NCI-H774 (cell line): ENCODE measurements around the gene ZNF681.
A peak's percentile ranks its signal among the peaks of the same experiment; 100 is the strongest.
"Not testable (repeated sequence)": the region's sequence is repeated elsewhere in the genome, so short reads cannot be mapped to it uniquely, and the experiment has no call there.

Experiments
- DNase-seq: peaks from one replicate; lab custom pipeline; 2025; lab: John Stamatoyannopoulos, UW

ZNF681 gene

GRCh38 chr19:23758187-23759074, at the start of gene ZNF681:
Gene ZNF681 (minus strand): TSS chr19:23758891. CDS start chr19:23758749, 142 bp downstream.
- DNase-seq, result peak; percentile 92

- no peak for DNase-seq
Observed at GRCh38 chr19:23804676-23805075, 46.0 kb upstream of the ZNF681 start.

GRCh38 chr19:23802290-23802689, 43.6 kb upstream of the ZNF681 start:
- no peak for DNase-seq

- no peak for DNase-seq
Observed at GRCh38 chr19:23801803-23802202, 43.1 kb upstream of the ZNF681 start.

GRCh38 chr19:23800868-23801267, 42.2 kb upstream of the ZNF681 start:
- DNase-seq, result no peak

- DNase-seq, result no peak
Observed at GRCh38 chr19:23800271-23800670, 41.6 kb upstream of the ZNF681 start.

GRCh38 chr19:23799321-23799720, 40.6 kb upstream of the ZNF681 start:
- no peak for DNase-seq

- no peak for DNase-seq
Observed at GRCh38 chr19:23795462-23795861, 36.8 kb upstream of the ZNF681 start.

GRCh38 chr19:23792784-23793183, 34.1 kb upstream of the ZNF681 start:
- DNase-seq, result no peak

- no peak for DNase-seq
Observed at GRCh38 chr19:23790641-23791488, 32.2 kb upstream of the ZNF681 start.

- no peak for DNase-seq
Observed at GRCh38 chr19:23789246-23789645, 30.6 kb upstream of the ZNF681 start.

GRCh38 chr19:23788411-23788810, 29.7 kb upstream of the ZNF681 start:
- no peak for DNase-seq

- DNase-seq, result no peak
Observed at GRCh38 chr19:23787106-23787505, 28.4 kb upstream of the ZNF681 start.

GRCh38 chr19:23785982-23786381, 27.3 kb upstream of the ZNF681 start:
- DNase-seq, result no peak

GRCh38 chr19:23784274-23784673, 25.6 kb upstream of the ZNF681 start:
- DNase-seq, result no peak

- no peak for DNase-seq
Observed at GRCh38 chr19:23783636-23784035, 24.9 kb upstream of the ZNF681 start.

- DNase-seq, result no peak
Observed at GRCh38 chr19:23779645-23780044, 21.0 kb upstream of the ZNF681 start.

- DNase-seq, result no peak
Observed at GRCh38 chr19:23778566-23778965, 19.9 kb upstream of the ZNF681 start.

- not testable (repeated sequence) for DNase-seq
Observed at GRCh38 chr19:23778036-23778435, 19.3 kb upstream of the ZNF681 start.

GRCh38 chr19:23777216-23777615, 18.5 kb upstream of the ZNF681 start:
- DNase-seq, result no peak

- DNase-seq, result no peak
Observed at GRCh38 chr19:23776507-23777205, 18.0 kb upstream of the ZNF681 start.

- DNase-seq, result no peak
Observed at GRCh38 chr19:23774524-23774971, 15.9 kb upstream of the ZNF681 start.
